Liver (tissue), 9 donors: ENCODE results near the gene PRORP. TPM values are rescaled to one million over a fixed set of nuclear protein-coding genes. Genes with fewer than 3 reads are reported as not detected.
"Not testable (repeated sequence)": the region's sequence is repeated elsewhere in the genome, so short reads cannot be mapped to it uniquely, and the experiment has no call there.

Experiments
- DNase-seq: peaks from one replicate; pipeline ENCODE4 v3.0.0-alpha.2; 2017; ENCODE audit warnings: low spot score
- H3K27ac ChIP-seq, 2 donors: one replicate each; pipeline ENCODE4 v1.7.0; 2013; ENCODE audit warnings: inconsistent platforms in 2 of 2, low read length in 2 of 2, control low read depth in 1 of 2, low read depth in 1 of 2, mild to moderate bottlenecking in 1 of 2
- H3K27me3 ChIP-seq, 4 donors: one replicate each; pipeline versions ENCODE4 v1.6.1 to v1.7.0; 2013; ENCODE audit warnings: low read length in 3 of 4, inconsistent platforms in 1 of 4, mild to moderate bottlenecking in 1 of 4, moderate library complexity in 1 of 4; ENCODE audit not compliant: control insufficient read depth in 4 of 4, insufficient read depth in 4 of 4
- H3K36me3 ChIP-seq, 4 donors: one replicate each; pipeline versions ENCODE4 v1.6.1 to v1.7.0; 2013; ENCODE audit warnings: low read length in 3 of 4, mild to moderate bottlenecking in 3 of 4, low read depth in 1 of 4, moderate library complexity in 1 of 4; ENCODE audit not compliant: control insufficient read depth in 4 of 4, insufficient read depth in 3 of 4
- H3K4me1 ChIP-seq, 4 donors: one replicate each; pipeline versions ENCODE4 v1.6.1 to v1.7.0; 2013; ENCODE audit warnings: low read length in 3 of 4, mild to moderate bottlenecking in 3 of 4, moderate library complexity in 1 of 4; ENCODE audit not compliant: control insufficient read depth in 4 of 4, insufficient read depth in 4 of 4
- H3K4me3 ChIP-seq, 3 donors: one replicate each; pipeline versions ENCODE4 v1.6.1 to v1.7.0; 2013; ENCODE audit warnings: low read length in 3 of 3, control low read depth in 1 of 3, low read depth in 1 of 3, mild to moderate bottlenecking in 1 of 3
- H3K9ac ChIP-seq, 2 donors: one replicate each; pipeline ENCODE4 v1.7.0; 2013; ENCODE audit warnings: low read length in 2 of 2, mild to moderate bottlenecking in 2 of 2, moderate library complexity in 2 of 2, control low read depth in 1 of 2, low read depth in 1 of 2
- H3K9me3 ChIP-seq, 4 donors: one replicate each; pipeline versions ENCODE4 v1.6.1 to v1.7.0; 2013; ENCODE audit warnings: low read length in 3 of 4; ENCODE audit not compliant: control insufficient read depth in 4 of 4
- EGR1 ChIP-seq, 2 donors: IDR thresholded peaks; 2 replicates each; pipeline ENCODE4 v1.6.1; 2016 to 2018; ENCODE audit warnings: antibody characterized with exemption in 2 of 2, low read depth in 2 of 2
- FOXA1 ChIP-seq: IDR thresholded peaks from 2 replicates; pipeline ENCODE4 v1.6.1; 2016; ENCODE audit warnings: antibody characterized with exemption
- FOXA2 ChIP-seq: IDR thresholded peaks from 2 replicates; pipeline ENCODE4 v1.6.1; 2016; ENCODE audit warnings: antibody characterized with exemption
- GABPA ChIP-seq, 2 donors: IDR thresholded peaks in 1 of 2; conservative IDR thresholded peaks in 1 of 2; 2 replicates each; pipeline ENCODE4 v1.6.1; 2016; ENCODE audit warnings: antibody characterized with exemption in 2 of 2, mild to moderate bottlenecking in 1 of 2, moderate library complexity in 1 of 2
- HNF4A ChIP-seq, 2 donors: conservative IDR thresholded peaks; 2 replicates each; pipeline ENCODE4 v1.6.1; 2016; ENCODE audit warnings: antibody characterized with exemption in 2 of 2, mild to moderate bottlenecking in 2 of 2
- HNF4G ChIP-seq: IDR thresholded peaks from 2 replicates; pipeline ENCODE4 v1.6.1; 2016; ENCODE audit warnings: antibody characterized with exemption
- JUND ChIP-seq, 2 donors: IDR thresholded peaks; 2 replicates each; pipeline ENCODE4 v1.6.1; 2016; ENCODE audit warnings: antibody characterized with exemption in 2 of 2
- NR2F2 ChIP-seq: IDR thresholded peaks from 2 replicates; pipeline ENCODE4 v1.6.1; 2016; ENCODE audit warnings: antibody characterized with exemption
- RXRA ChIP-seq, 2 donors: IDR thresholded peaks; 2 replicates each; pipeline ENCODE4 v1.6.1; 2017 to 2018; ENCODE audit warnings: antibody characterized with exemption in 2 of 2, mild to moderate bottlenecking in 1 of 2
- SP1 ChIP-seq: IDR thresholded peaks from 2 replicates; pipeline ENCODE4 v1.6.1; 2018; ENCODE audit warnings: antibody characterized with exemption, mild to moderate bottlenecking
- TAF1 ChIP-seq: conservative IDR thresholded peaks from 2 replicates; pipeline ENCODE4 v1.6.1; 2016; ENCODE audit warnings: antibody characterized with exemption, mild to moderate bottlenecking
- WGBS: extraction: QIAGEN DNeasy Blood & Tissue Kit; methylation state at CpG from one replicate; pipeline ENCODE4 v1.1.7; 2013; 5-methylcytosine and 5-hydroxymethylcytosine counted together
- polyA plus RNA-seq, 2 donors: library from polyadenylated mRNA; stranded (reverse) in 1 of 2; unstranded in 1 of 2; fragments of 200-250 nt in 1 of 2; fragments of >200 nt in 1 of 2; fragmentation: Nextera tagmentation in 1 of 2; extraction: Ambion mirVana in 1 of 2; gene quantifications; one replicate each; pipeline versions ENCODE4 v1.2.1 to v1.2.3, GENCODE V29; 2013 to 2015
- total RNA-seq, 2 donors: library from RNA; depleted of rRNA; stranded (reverse); fragments of >200 nt; gene quantifications; one replicate each; pipeline ENCODE4 v1.2.3, GENCODE V29; 2014
- TF ChIP-seq, protein P1 (sequence below): IDR thresholded peaks from 2 replicates; pipeline ENCODE4 v1.6.1; 2016; ENCODE audit warnings: antibody characterized with exemption
- TF ChIP-seq, protein P2 (sequence below): IDR thresholded peaks from 2 replicates; pipeline ENCODE4 v1.6.1; 2016; ENCODE audit warnings: antibody characterized with exemption
- TF ChIP-seq, protein P3 (sequence below): fragments of 150-350 bp; IDR thresholded peaks from 2 replicates; pipeline ENCODE4 v1.5.1; 2017; ENCODE audit warnings: improper control_type of control experiment, low read depth, low read length; ENCODE audit not compliant: missing input control
- TF ChIP-seq, protein P4 (sequence below): IDR thresholded peaks from 2 replicates; pipeline ENCODE4 v1.6.1; 2016; ENCODE audit warnings: antibody characterized with exemption, mild to moderate bottlenecking
- donor health status: healthy.
- donor health status: healthy.
- donor health status: healthy.
- donor health status: healthy.
- donor health status: healthy.

Gene PRORP
- total and polyA plus RNA-seq, 4 donors, result 11.3 to 19.1 (median 14.4) TPM

DNA sequence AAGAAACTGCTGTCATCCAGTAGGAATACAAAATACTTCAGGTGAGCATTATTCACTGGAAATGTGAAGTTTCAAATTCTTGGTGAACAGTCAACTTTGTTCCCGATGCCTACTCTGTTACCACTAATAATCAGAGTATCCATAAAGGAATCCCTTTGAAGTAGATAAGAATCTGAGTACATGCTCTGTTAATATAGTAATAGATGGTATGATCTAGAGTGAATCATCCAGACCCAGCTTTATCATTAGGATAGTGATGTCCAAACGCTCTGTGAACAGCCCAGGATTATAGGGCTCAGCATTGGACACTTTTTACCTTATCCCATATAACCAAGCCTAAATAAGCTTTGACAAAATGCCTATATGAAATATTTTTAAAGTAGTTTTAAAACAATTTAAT is 33.8 kb upstream of the PRORP start:
- no peak overlapping the region for H3K27ac ChIP-seq
- H3K4me1 ChIP-seq, result no peaks in the 10 kb centered on the region
- 96% methylated on average over 2 of the region's 2 CpGs for WGBS
- H3K9ac ChIP-seq, result no peak overlapping the region
- H3K27me3 ChIP-seq, result no peaks in the 10 kb centered on the region
- H3K36me3 ChIP-seq, result peaks cover 2 to 22% (median 14%) of the 10 kb centered on the region in 4 donors
- no peaks in the 10 kb centered on the region for H3K9me3 ChIP-seq
- TF ChIP-seq EGR1 (IDR thresholded peaks at IDR 0.05; ENCODE audit: low read depth in 2 of 2), result no peak
- TF ChIP-seq, protein P1, sequence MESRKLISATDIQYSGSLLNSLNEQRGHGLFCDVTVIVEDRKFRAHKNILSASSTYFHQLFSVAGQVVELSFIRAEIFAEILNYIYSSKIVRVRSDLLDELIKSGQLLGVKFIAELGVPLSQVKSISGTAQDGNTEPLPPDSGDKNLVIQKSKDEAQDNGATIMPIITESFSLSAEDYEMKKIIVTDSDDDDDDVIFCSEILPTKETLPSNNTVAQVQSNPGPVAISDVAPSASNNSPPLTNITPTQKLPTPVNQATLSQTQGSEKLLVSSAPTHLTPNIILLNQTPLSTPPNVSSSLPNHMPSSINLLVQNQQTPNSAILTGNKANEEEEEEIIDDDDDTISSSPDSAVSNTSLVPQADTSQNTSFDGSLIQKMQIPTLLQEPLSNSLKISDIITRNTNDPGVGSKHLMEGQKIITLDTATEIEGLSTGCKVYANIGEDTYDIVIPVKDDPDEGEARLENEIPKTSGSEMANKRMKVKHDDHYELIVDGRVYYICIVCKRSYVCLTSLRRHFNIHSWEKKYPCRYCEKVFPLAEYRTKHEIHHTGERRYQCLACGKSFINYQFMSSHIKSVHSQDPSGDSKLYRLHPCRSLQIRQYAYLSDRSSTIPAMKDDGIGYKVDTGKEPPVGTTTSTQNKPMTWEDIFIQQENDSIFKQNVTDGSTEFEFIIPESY, result no peak
- no peak for TF ChIP-seq HNF4G
- TF ChIP-seq, protein P2, sequence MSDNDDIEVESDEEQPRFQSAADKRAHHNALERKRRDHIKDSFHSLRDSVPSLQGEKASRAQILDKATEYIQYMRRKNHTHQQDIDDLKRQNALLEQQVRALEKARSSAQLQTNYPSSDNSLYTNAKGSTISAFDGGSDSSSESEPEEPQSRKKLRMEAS, result no peak
- TF ChIP-seq FOXA1, result no peak
- TF ChIP-seq, protein P3, sequence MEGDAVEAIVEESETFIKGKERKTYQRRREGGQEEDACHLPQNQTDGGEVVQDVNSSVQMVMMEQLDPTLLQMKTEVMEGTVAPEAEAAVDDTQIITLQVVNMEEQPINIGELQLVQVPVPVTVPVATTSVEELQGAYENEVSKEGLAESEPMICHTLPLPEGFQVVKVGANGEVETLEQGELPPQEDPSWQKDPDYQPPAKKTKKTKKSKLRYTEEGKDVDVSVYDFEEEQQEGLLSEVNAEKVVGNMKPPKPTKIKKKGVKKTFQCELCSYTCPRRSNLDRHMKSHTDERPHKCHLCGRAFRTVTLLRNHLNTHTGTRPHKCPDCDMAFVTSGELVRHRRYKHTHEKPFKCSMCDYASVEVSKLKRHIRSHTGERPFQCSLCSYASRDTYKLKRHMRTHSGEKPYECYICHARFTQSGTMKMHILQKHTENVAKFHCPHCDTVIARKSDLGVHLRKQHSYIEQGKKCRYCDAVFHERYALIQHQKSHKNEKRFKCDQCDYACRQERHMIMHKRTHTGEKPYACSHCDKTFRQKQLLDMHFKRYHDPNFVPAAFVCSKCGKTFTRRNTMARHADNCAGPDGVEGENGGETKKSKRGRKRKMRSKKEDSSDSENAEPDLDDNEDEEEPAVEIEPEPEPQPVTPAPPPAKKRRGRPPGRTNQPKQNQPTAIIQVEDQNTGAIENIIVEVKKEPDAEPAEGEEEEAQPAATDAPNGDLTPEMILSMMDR, result no peak
- no peak for TF ChIP-seq JUND (IDR thresholded peaks at IDR 0.05)
- no peak for TF ChIP-seq HNF4A (conservative IDR thresholded peaks at IDR 0.05)
- TF ChIP-seq RXRA (IDR thresholded peaks at IDR 0.05), result no peak
- TF ChIP-seq FOXA2, result no peak
- TF ChIP-seq GABPA (IDR thresholded peaks at IDR 0.05 in 1 of 2, conservative IDR thresholded peaks at IDR 0.05 in 1 of 2), result no peak
- DNase-seq, result no peak
- H3K4me3 ChIP-seq, result no peak overlapping the region

DNA sequence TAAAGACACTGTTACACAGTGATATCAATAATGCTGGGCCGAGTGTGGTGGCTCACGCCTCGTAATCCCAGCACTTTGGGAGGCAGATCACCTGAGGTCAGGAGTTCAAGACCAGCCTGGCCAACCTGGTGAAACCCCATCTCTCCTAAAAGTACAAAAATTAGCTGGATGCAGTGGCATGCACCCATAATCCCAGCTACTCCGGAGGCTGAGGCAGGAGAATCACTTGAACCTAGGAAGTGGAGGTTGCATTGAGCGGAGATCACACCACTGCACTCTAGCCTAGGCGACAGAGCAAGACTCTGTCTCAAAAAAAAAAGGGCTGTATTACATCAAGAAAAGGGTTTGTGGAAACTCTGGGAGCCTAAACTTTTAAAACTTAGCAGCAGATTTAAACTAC is 27.7 kb upstream of the PRORP start:
- not testable (repeated sequence) for H3K27me3 ChIP-seq, H3K27ac ChIP-seq, DNase-seq, H3K4me3 ChIP-seq, H3K9me3 ChIP-seq, H3K9ac ChIP-seq, H3K4me1 ChIP-seq
- WGBS, result 98% methylated on average over 6 of the region's 6 CpGs
- H3K36me3 ChIP-seq, result peaks cover 12 to 30% (median 18%) of the 10 kb centered on the region in 4 donors

DNA sequence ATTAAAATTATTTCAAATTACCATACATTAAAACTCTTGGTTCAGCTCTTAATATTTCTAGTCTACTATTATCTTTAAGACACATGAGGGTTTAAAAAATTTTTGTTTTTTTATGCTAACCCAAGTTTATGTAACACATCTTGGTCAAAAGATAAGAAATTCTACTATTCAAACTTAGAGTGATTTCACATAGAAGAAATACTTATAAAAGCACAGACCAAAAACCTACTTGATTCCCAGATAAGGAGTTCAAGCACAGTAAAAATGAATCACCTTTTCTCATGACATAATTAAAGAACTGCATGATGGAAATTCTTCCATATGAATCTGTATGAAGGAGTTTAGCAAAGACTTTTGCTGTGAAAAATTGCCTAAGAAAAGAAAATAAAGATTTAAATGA is 14.5 kb upstream of the PRORP start:
- Histone ChIP-seq H3K9me3 (peaks cover 0 to 2% (median 0%) of the 10 kb centered on the region in 4 donors), H3K4me3 (no peak overlapping the region), H3K36me3 (peaks cover 12 to 28% (median 22%) of the 10 kb centered on the region in 4 donors), H3K4me1 (no peaks in the 10 kb centered on the region), H3K27me3 (no peaks in the 10 kb centered on the region), H3K27ac (no peak overlapping the region), H3K9ac (no peak overlapping the region)
- no peak for DNase-seq
- TF ChIP-seq HNF4A (conservative IDR thresholded peaks at IDR 0.05), result no peak
- TF ChIP-seq HNF4G, result no peak
- TF ChIP-seq, protein P1, result no peak
- no peak for TF ChIP-seq FOXA2
- TF ChIP-seq RXRA (IDR thresholded peaks at IDR 0.05), result no peak
- TF ChIP-seq EGR1 (IDR thresholded peaks at IDR 0.05; ENCODE audit: low read depth in 2 of 2), result no peak
- TF ChIP-seq TAF1, result no peak
- TF ChIP-seq JUND (IDR thresholded peaks at IDR 0.05), result no peak
- no peak for TF ChIP-seq SP1
- TF ChIP-seq, protein P3, result no peak
- TF ChIP-seq FOXA1, result no peak
- no peak for TF ChIP-seq NR2F2
- no peak for TF ChIP-seq GABPA (IDR thresholded peaks at IDR 0.05 in 1 of 2, conservative IDR thresholded peaks at IDR 0.05 in 1 of 2)
- TF ChIP-seq, protein P4, sequence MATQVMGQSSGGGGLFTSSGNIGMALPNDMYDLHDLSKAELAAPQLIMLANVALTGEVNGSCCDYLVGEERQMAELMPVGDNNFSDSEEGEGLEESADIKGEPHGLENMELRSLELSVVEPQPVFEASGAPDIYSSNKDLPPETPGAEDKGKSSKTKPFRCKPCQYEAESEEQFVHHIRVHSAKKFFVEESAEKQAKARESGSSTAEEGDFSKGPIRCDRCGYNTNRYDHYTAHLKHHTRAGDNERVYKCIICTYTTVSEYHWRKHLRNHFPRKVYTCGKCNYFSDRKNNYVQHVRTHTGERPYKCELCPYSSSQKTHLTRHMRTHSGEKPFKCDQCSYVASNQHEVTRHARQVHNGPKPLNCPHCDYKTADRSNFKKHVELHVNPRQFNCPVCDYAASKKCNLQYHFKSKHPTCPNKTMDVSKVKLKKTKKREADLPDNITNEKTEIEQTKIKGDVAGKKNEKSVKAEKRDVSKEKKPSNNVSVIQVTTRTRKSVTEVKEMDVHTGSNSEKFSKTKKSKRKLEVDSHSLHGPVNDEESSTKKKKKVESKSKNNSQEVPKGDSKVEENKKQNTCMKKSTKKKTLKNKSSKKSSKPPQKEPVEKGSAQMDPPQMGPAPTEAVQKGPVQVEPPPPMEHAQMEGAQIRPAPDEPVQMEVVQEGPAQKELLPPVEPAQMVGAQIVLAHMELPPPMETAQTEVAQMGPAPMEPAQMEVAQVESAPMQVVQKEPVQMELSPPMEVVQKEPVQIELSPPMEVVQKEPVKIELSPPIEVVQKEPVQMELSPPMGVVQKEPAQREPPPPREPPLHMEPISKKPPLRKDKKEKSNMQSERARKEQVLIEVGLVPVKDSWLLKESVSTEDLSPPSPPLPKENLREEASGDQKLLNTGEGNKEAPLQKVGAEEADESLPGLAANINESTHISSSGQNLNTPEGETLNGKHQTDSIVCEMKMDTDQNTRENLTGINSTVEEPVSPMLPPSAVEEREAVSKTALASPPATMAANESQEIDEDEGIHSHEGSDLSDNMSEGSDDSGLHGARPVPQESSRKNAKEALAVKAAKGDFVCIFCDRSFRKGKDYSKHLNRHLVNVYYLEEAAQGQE, result no peak
